ENCODE data around the gene DLGAP1. TPM values are rescaled to one million over a fixed set of nuclear protein-coding genes. Genes with fewer than 3 reads are reported as not detected.

DLGAP1 gene
- total and polyA plus RNA-seq, 10 of the 15 experiments (the other 5 are each of a cell fraction or from before 2014, with no cell fraction given) = 0.23 to 27.6 (median 1.9) TPM

DNA sequence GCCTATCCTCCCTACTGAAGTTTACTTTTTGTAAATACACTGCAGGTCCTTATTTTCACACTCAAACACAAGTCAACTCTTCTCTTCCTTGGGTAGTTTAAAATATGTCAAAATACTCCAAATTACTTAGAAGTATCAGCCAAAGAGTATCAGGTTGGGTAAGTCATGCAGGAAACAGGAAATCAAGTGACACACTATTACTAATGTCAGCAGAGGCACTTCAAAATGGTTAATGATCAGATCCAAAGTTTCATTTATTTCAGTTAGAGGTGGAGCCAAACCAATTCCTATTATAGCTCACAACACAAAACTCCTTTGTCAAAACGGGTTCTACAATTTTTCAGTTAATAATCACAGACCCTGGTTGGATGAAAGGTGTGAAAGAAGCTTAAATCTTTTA lies 54.2 kb downstream of the DLGAP1 start:
- no peaks in the 10 kb centered on the region for H3K4me1 ChIP-seq (ENCODE audit: control insufficient read depth, insufficient read depth, low read length)
- H3K9ac ChIP-seq (ENCODE audit: control insufficient read depth, insufficient read depth, low read length) = no peak overlapping the region
- TF ChIP-seq IKZF1 (conservative IDR thresholded peaks at IDR 0.05) (peak; percentile 52; the same call in 1 of the 2 replicates), MTA2 (IDR thresholded peaks at IDR 0.05; ENCODE audit: low read depth) (peak; percentile 62; the same call in 1 of the 2 replicates), MEF2B (IDR thresholded peaks at IDR 0.05; ENCODE audit: partially characterized antibody, poor library complexity, severe bottlenecking) (peak; percentile 39), WRNIP1 (IDR thresholded peaks at IDR 0.05; ENCODE audit: borderline replicate concordance, low read depth, low read length) (no peak), EP300 (IDR thresholded peaks at IDR 0.05; ENCODE audit: borderline replicate concordance in 1 of 2, control insufficient read depth in 1 of 2, low read depth in 2 of 2, low read length in 2 of 2) (peak in 1 of 2 experiments; percentile 56; a peak in 1 of 4 replicates), IKZF2 (IDR thresholded peaks at IDR 0.05) (peak in 1 of 2 experiments; percentile 19; a peak in 1 of 4 replicates), POLR2AphosphoS5 (IDR thresholded peaks at IDR 0.05; ENCODE audit: low read length) (no peak)
- TF ChIP-seq, protein P1, sequence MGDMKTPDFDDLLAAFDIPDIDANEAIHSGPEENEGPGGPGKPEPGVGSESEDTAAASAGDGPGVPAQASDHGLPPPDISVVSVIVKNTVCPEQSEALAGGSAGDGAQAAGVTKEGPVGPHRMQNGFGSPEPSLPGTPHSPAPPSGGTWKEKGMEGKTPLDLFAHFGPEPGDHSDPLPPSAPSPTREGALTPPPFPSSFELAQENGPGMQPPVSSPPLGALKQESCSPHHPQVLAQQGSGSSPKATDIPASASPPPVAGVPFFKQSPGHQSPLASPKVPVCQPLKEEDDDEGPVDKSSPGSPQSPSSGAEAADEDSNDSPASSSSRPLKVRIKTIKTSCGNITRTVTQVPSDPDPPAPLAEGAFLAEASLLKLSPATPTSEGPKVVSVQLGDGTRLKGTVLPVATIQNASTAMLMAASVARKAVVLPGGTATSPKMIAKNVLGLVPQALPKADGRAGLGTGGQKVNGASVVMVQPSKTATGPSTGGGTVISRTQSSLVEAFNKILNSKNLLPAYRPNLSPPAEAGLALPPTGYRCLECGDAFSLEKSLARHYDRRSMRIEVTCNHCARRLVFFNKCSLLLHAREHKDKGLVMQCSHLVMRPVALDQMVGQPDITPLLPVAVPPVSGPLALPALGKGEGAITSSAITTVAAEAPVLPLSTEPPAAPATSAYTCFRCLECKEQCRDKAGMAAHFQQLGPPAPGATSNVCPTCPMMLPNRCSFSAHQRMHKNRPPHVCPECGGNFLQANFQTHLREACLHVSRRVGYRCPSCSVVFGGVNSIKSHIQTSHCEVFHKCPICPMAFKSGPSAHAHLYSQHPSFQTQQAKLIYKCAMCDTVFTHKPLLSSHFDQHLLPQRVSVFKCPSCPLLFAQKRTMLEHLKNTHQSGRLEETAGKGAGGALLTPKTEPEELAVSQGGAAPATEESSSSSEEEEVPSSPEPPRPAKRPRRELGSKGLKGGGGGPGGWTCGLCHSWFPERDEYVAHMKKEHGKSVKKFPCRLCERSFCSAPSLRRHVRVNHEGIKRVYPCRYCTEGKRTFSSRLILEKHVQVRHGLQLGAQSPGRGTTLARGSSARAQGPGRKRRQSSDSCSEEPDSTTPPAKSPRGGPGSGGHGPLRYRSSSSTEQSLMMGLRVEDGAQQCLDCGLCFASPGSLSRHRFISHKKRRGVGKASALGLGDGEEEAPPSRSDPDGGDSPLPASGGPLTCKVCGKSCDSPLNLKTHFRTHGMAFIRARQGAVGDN (IDR thresholded peaks at IDR 0.05) = peak; percentile 74
- RAD21 ChIA-PET (ENCODE audit: unreplicated experiment) = interaction anchor here (1.0 to 3.0 kb wide), 20 partner anchors 9 to 165 kb away, joined by 3 to 13 read pairs (median 4); no protein-coding TSS in a partner anchor
- peak; percentile 63 for ATAC-seq
- POLR2A ChIA-PET = interaction anchor here (0.9 to 2.2 kb wide), 9 partner anchors 10 to 134 kb away, joined by 3 to 11 read pairs (median 3); no protein-coding TSS in a partner anchor
- no peaks in the 10 kb centered on the region for H3K27me3 ChIP-seq (replicated peaks in 1 of 2; ENCODE audit: control insufficient read depth in 2 of 2, insufficient read depth in 2 of 2, low read length in 1 of 2)
- SMC1A ChIA-PET (ENCODE audit: uncharacterized antibody, unreplicated experiment) = interaction anchor here (1.0 to 3.5 kb wide), 28 partner anchors 8 to 219 kb away, joined by 3 to 19 read pairs (median 5); no protein-coding TSS in a partner anchor
- intact Hi-C loops (cut with micrococcal nuclease; ENCODE audit: unreplicated experiment) (loop anchor here (5.0 kb wide), 1 partner anchor 46 kb away; no protein-coding TSS in a partner anchor), in situ Hi-C loops (cut with MboI) (no loop called here)
- no peak overlapping the region for H2AFZ ChIP-seq (ENCODE audit: control insufficient read depth, low read depth, low read length)
- FAIRE-seq = no peak
- no TSS peak for BruUV-seq (replicated peaks)
- H3K36me3 ChIP-seq (ENCODE audit: control insufficient read depth in 2 of 2, insufficient read depth in 2 of 2, low read length in 1 of 2) = no peaks in the 10 kb centered on the region
- no peak overlapping the region for H3K4me2 ChIP-seq (ENCODE audit: control insufficient read depth, insufficient read depth)
- H3K4me3 ChIP-seq = no peak overlapping the region
- no peaks in the 10 kb centered on the region for H4K20me1 ChIP-seq (ENCODE audit: control insufficient read depth, insufficient read depth)
- no peak for DNase-seq (ENCODE audit: low read depth, low spot score)
- H3K79me2 ChIP-seq (ENCODE audit: control insufficient read depth, insufficient read depth, low read length) = no peaks in the 10 kb centered on the region
- no peak overlapping the region for H3K27ac ChIP-seq (ENCODE audit: control insufficient read depth, insufficient read depth)
- 5% methylated on average over 1 of the region's 1 CpG for WGBS (ENCODE audit: insufficient coverage, insufficient replicate concordance, low lambda C conversion rate, missing lambda C conversion rate)
- H3K9me3 ChIP-seq (replicated peaks; ENCODE audit: control insufficient read depth, insufficient read depth, low read length) = no peaks in the 10 kb centered on the region; the same call in 1 of the 3 replicates
- CTCF ChIA-PET = interaction anchor here (0.7 to 2.4 kb wide), 5 partner anchors 13 to 623 kb away, joined by 3 to 9 read pairs (median 4); no protein-coding TSS in a partner anchor
